Stimulated activated CD4-positive, alpha-beta T cell treated with anti-CD3 and anti-CD28 coated beads, Interleukin-4, amount 100 ng/mL, for 1 hour (primary cell): ENCODE results near the gene DMRT3.
"Not testable (repeated sequence)": the region's sequence is repeated elsewhere in the genome, so short reads cannot be mapped to it uniquely, and the experiment has no call there.

Experiments
- DNase-seq: peaks from one replicate; pipeline ENCODE4 v3.0.0-alpha.2; 2020

The DMRT3 gene

GRCh38 chr9:971901-972500 lies 4.5 kb upstream of the DMRT3 start:
- no peak for DNase-seq

GRCh38 chr9:972501-973294 lies 3.8 kb upstream of the DMRT3 start:
- no peak for DNase-seq

GRCh38 chr9:973295-973834 lies 3.1 kb upstream of the DMRT3 start:
- DNase-seq = no peak

GRCh38 chr9:974031-974995 lies 2.1 kb upstream of the DMRT3 start:
- DNase-seq = no peak

- no peak for DNase-seq
Observed at GRCh38 chr9:974996-975739, 1.3 kb upstream of the DMRT3 start.

GRCh38 chr9:975740-976257 lies 656 bp upstream of the DMRT3 start:
- DNase-seq = no peak

GRCh38 chr9:976943-977837 lies 735 bp downstream of the DMRT3 start:
- DNase-seq = no peak

- no peak for DNase-seq
Observed at GRCh38 chr9:977838-978830, 1.7 kb downstream of the DMRT3 start.

- no peak for DNase-seq
Observed at GRCh38 chr9:979983-980382, 3.5 kb downstream of the DMRT3 start.

- no peak for DNase-seq
Observed at GRCh38 chr9:980640-981039, 4.2 kb downstream of the DMRT3 start.

GRCh38 chr9:981491-981898 lies 5.0 kb downstream of the DMRT3 start:
- DNase-seq = no peak

- DNase-seq = no peak
Observed at GRCh38 chr9:982394-983230, 6.2 kb downstream of the DMRT3 start.

- no peak for DNase-seq
Observed at GRCh38 chr9:994005-994404, 17.6 kb downstream of the DMRT3 start.

GRCh38 chr9:995192-995591 lies 18.7 kb downstream of the DMRT3 start:
- no peak for DNase-seq

GRCh38 chr9:995781-996180 lies 19.3 kb downstream of the DMRT3 start:
- no peak for DNase-seq

- DNase-seq = not testable (repeated sequence)
Observed at GRCh38 chr9:998299-999110, 22.1 kb downstream of the DMRT3 start.

GRCh38 chr9:1001838-1002237 lies 25.4 kb downstream of the DMRT3 start:
- DNase-seq = no peak

- no peak for DNase-seq
Observed at GRCh38 chr9:1002678-1003077, 26.2 kb downstream of the DMRT3 start.
